Activated T-cell treated with anti-CD3 and anti-CD28 coated beads for 4 hours (primary cell): ENCODE results near the gene IL21R.

Source experiments
- DNase-seq: peaks from one replicate; pipeline ENCODE4 v3.0.0-alpha.2; 2020

Gene IL21R

GRCh38 chr16:27492588-27492979 lies 90.6 kb downstream of the IL21R start:
- no peak for DNase-seq

- no peak for DNase-seq
Measured at GRCh38 chr16:27495191-27495590, 93.2 kb downstream of the IL21R start.

- no peak for DNase-seq
Measured at GRCh38 chr16:27498031-27498825, 96.3 kb downstream of the IL21R start.

- no peak for DNase-seq
Measured at GRCh38 chr16:27498916-27499658, 97.1 kb downstream of the IL21R start.

- DNase-seq: no peak
Measured at GRCh38 chr16:27499659-27500055, 97.7 kb downstream of the IL21R start.

- DNase-seq: no peak
Measured at GRCh38 chr16:27500801-27501200, 98.8 kb downstream of the IL21R start.
